HepG2 (cell line): ENCODE results near the gene CLDN3. TPM values are rescaled to one million over a fixed set of nuclear protein-coding genes. Genes with fewer than 3 reads are reported as not detected.

Experiments used
- DMAP1 ChIP-seq: IDR thresholded peaks from 2 replicates; pipeline ENCODE4 v1.6.1; 2016
- HMGXB4 ChIP-seq, 2 experiments: sonication (generic) in 1 of 2; formaldehyde crosslinking in 1 of 2; IDR thresholded peaks; 2 replicates each; pipeline versions ENCODE4 v1.4.0 to v1.6.1; 2018 to 2020; ENCODE audit warnings: missing genetic modification reagents in 2 of 2, borderline replicate concordance in 1 of 2, low read depth in 1 of 2, mild to moderate bottlenecking in 1 of 2, missing biosample characterization in 1 of 2
- HNF1A ChIP-seq, 2 experiments: sonication (generic) in 1 of 2; formaldehyde crosslinking in 1 of 2; IDR thresholded peaks; 2 replicates each; pipeline versions ENCODE4 v1.4.0 to v1.6.1; 2016 to 2020; ENCODE audit warnings: borderline replicate concordance in 1 of 2, low read depth in 1 of 2, mild to moderate bottlenecking in 1 of 2, missing genetic modification reagents in 1 of 2
- JDP2 ChIP-seq: sonication (generic); formaldehyde crosslinking; IDR thresholded peaks from 2 replicates; pipeline ENCODE4 v1.8.1; 2022; ENCODE audit warnings: missing genetic modification reagents, borderline replicate concordance
- KDM5A ChIP-seq: fragments of 200-600 bp; sonication (generic); IDR thresholded peaks from 2 replicates; pipeline ENCODE4 v1.7.0; 2018; ENCODE audit warnings: antibody characterized with exemption, mild to moderate bottlenecking, low read length, borderline replicate concordance
- PRDM15 ChIP-seq: sonication (generic); formaldehyde crosslinking; IDR thresholded peaks from 2 replicates; pipeline ENCODE4 v1.4.0; 2020; ENCODE audit warnings: missing genetic modification reagents
- ZNF224 ChIP-seq: sonication (generic); formaldehyde crosslinking; IDR thresholded peaks from 2 replicates; pipeline ENCODE4 v1.5.0; 2020; ENCODE audit warnings: mild to moderate bottlenecking, missing genetic modification reagents
- ZNF235 ChIP-seq: sonication (generic); formaldehyde crosslinking; IDR thresholded peaks from 2 replicates; pipeline ENCODE4 v1.8.1; 2023; ENCODE audit warnings: mild to moderate bottlenecking, missing genetic modification reagents, borderline replicate concordance
- polyA plus RNA-seq, 8 experiments: library from polyadenylated mRNA; depleted of rRNA in 3 of 8; stranded (reverse) in 7 of 8; unstranded in 1 of 8; fragments of >200 nt; fragmentation: Illumina TruSeq in 4 of 8; extraction: Trizol in 4 of 8; gene quantifications; 2 replicates each; pipeline versions ENCODE4 v1.2.1 to v1.2.3, GENCODE V29; 2011 to 2016; ENCODE audit warnings: low read depth in 4 of 8, missing spikeins in 1 of 8, mixed read lengths in 1 of 8; ENCODE audit not compliant: insufficient read depth in 1 of 8
- total RNA-seq, 5 experiments: library from RNA; depleted of rRNA; stranded (reverse); fragments of >200 nt; fragmentation: Illumina TruSeq; extraction: Trizol; gene quantifications; 2 replicates each; pipeline ENCODE4 v1.2.3, GENCODE V29; 2016; ENCODE audit warnings: low read depth in 1 of 5
- TF ChIP-seq, protein P1 (sequence below): sonication (generic); formaldehyde crosslinking; conservative IDR thresholded peaks from 2 replicates; pipeline ENCODE4 v1.8.1; 2023; ENCODE audit warnings: missing genetic modification reagents
- TF ChIP-seq, protein P2 (sequence below): sonication (generic); formaldehyde crosslinking; IDR thresholded peaks from 2 replicates; pipeline ENCODE4 v1.4.0; 2020; ENCODE audit warnings: low read depth, missing genetic modification reagents

The CLDN3 gene
- total and polyA plus RNA-seq, 2 of the 13 experiments (the other 11 are each of a cell fraction or from before 2014, with no cell fraction given): 0.31 to 0.51 TPM

GRCh38 chr7:73734619-73735527, 35.2 kb downstream of the CLDN3 start (continued):
- TF ChIP-seq HNF1A (IDR thresholded peaks at IDR 0.05; ENCODE audit: low read depth): no peak
- TF ChIP-seq HNF1A (CRISPR knock-in tag; IDR thresholded peaks at IDR 0.05; ENCODE audit: borderline replicate concordance): no peak
- TF ChIP-seq DMAP1: 0 out of 2 replicates have a peak, but pooled peaks have one; percentile 30
- no peak for TF ChIP-seq ZNF224 (CRISPR knock-in tag)
- no peak for TF ChIP-seq ZNF235 (CRISPR knock-in tag)
- TF ChIP-seq, protein P1, sequence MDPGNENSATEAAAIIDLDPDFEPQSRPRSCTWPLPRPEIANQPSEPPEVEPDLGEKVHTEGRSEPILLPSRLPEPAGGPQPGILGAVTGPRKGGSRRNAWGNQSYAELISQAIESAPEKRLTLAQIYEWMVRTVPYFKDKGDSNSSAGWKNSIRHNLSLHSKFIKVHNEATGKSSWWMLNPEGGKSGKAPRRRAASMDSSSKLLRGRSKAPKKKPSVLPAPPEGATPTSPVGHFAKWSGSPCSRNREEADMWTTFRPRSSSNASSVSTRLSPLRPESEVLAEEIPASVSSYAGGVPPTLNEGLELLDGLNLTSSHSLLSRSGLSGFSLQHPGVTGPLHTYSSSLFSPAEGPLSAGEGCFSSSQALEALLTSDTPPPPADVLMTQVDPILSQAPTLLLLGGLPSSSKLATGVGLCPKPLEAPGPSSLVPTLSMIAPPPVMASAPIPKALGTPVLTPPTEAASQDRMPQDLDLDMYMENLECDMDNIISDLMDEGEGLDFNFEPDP (CRISPR knock-in tag): no peak
- TF ChIP-seq PRDM15: no peak
- TF ChIP-seq HMGXB4 (CRISPR knock-in tag; IDR thresholded peaks at IDR 0.05; ENCODE audit: borderline replicate concordance in 1 of 2, low read depth in 1 of 2): peak; percentile 59 to 82; a peak in 2 of 4 replicates
- TF ChIP-seq, protein P2, sequence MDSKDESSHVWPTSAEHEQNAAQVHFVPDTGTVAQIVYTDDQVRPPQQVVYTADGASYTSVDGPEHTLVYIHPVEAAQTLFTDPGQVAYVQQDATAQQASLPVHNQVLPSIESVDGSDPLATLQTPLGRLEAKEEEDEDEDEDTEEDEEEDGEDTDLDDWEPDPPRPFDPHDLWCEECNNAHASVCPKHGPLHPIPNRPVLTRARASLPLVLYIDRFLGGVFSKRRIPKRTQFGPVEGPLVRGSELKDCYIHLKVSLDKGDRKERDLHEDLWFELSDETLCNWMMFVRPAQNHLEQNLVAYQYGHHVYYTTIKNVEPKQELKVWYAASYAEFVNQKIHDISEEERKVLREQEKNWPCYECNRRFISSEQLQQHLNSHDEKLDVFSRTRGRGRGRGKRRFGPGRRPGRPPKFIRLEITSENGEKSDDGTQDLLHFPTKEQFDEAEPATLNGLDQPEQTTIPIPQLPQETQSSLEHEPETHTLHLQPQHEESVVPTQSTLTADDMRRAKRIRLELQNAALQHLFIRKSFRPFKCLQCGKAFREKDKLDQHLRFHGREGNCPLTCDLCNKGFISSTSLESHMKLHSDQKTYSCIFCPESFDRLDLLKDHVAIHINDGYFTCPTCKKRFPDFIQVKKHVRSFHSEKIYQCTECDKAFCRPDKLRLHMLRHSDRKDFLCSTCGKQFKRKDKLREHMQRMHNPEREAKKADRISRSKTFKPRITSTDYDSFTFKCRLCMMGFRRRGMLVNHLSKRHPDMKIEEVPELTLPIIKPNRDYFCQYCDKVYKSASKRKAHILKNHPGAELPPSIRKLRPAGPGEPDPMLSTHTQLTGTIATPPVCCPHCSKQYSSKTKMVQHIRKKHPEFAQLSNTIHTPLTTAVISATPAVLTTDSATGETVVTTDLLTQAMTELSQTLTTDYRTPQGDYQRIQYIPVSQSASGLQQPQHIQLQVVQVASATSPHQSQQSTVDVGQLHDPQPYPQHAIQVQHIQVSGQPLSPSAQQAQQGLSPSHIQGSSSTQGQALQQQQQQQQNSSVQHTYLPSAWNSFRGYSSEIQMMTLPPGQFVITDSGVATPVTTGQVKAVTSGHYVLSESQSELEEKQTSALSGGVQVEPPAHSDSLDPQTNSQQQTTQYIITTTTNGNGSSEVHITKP (CRISPR knock-in tag): peak; percentile 51; the same call in 1 of the 2 replicates
- TF ChIP-seq KDM5A: no peak
- no peak for TF ChIP-seq JDP2
